ENCODE data around the gene CD44. TPM values are rescaled to one million over a fixed set of nuclear protein-coding genes. Genes with fewer than 3 reads are reported as not detected.

The CD44 gene
- polyA plus RNA-seq, 1 donor: 31.1 TPM

GRCh38 chr11:35259529-35259928 is 120.6 kb downstream of the CD44 start:
- no CpG with 5 or more reads among the region's 2 CpGs for WGBS (ENCODE audit: insufficient coverage, low lambda C conversion rate)
- Histone ChIP-seq H3K27ac (ENCODE audit: low read length) (no peak overlapping the region), H3K27me3 (ENCODE audit: control insufficient read depth, insufficient read depth, low read length) (peaks cover 17% of the 10 kb centered on the region), H3K36me3 (ENCODE audit: control insufficient read depth, insufficient read depth, low read length) (no peaks in the 10 kb centered on the region), H3K9me3 (ENCODE audit: control insufficient read depth, low read depth, low read length) (no peaks in the 10 kb centered on the region), H3K4me1 (ENCODE audit: control insufficient read depth, insufficient read depth, low read length) (no peaks in the 10 kb centered on the region), H3K4me3 (ENCODE audit: low read length) (no peak overlapping the region)
- no peak for DNase-seq

- WGBS (ENCODE audit: insufficient coverage, low lambda C conversion rate): 80% methylated on average over 4 of the region's 10 CpGs
These were observed 121.5 kb downstream of the CD44 start for GRCh38 chr11:35260342-35260985.

GRCh38 chr11:35261197-35261596 is 122.2 kb downstream of the CD44 start:
- WGBS (ENCODE audit: insufficient coverage, low lambda C conversion rate): no CpG with 5 or more reads among the region's 1 CpG
- DNase-seq: no peak
- H3K27ac ChIP-seq (ENCODE audit: low read length): no peak overlapping the region

More at GRCh38 chr11:35260342-35260985, 121.5 kb downstream of the CD44 start:
- DNase-seq: peak in 1 of 2 donors; percentile 20
- H3K27ac ChIP-seq (ENCODE audit: low read length): no peak overlapping the region
- H3K9me3 ChIP-seq (ENCODE audit: control insufficient read depth, low read depth, low read length): no peaks in the 10 kb centered on the region
- H3K36me3 ChIP-seq (ENCODE audit: control insufficient read depth, insufficient read depth, low read length): no peaks in the 10 kb centered on the region
- no peak overlapping the region for H3K4me3 ChIP-seq (ENCODE audit: low read length)
- no peaks in the 10 kb centered on the region for H3K4me1 ChIP-seq (ENCODE audit: control insufficient read depth, insufficient read depth, low read length)
- H3K27me3 ChIP-seq (ENCODE audit: control insufficient read depth, insufficient read depth, low read length): peaks cover 11% of the 10 kb centered on the region

GRCh38 chr11:35262056-35262455 is 123.1 kb downstream of the CD44 start:
- Histone ChIP-seq H3K4me3 (ENCODE audit: low read length) (no peak overlapping the region), H3K9me3 (ENCODE audit: control insufficient read depth, low read depth, low read length) (no peaks in the 10 kb centered on the region), H3K36me3 (ENCODE audit: control insufficient read depth, insufficient read depth, low read length) (no peaks in the 10 kb centered on the region), H3K4me1 (ENCODE audit: control insufficient read depth, insufficient read depth, low read length) (no peaks in the 10 kb centered on the region), H3K27me3 (ENCODE audit: control insufficient read depth, insufficient read depth, low read length) (peaks cover 11% of the 10 kb centered on the region), H3K27ac (ENCODE audit: low read length) (no peak overlapping the region)
- WGBS (ENCODE audit: insufficient coverage, low lambda C conversion rate): 100% methylated on average over 1 of the region's 3 CpGs
- DNase-seq: no peak

More at GRCh38 chr11:35261197-35261596, 122.2 kb downstream of the CD44 start:
- Histone ChIP-seq H3K36me3 (ENCODE audit: control insufficient read depth, insufficient read depth, low read length) (no peaks in the 10 kb centered on the region), H3K4me1 (ENCODE audit: control insufficient read depth, insufficient read depth, low read length) (no peaks in the 10 kb centered on the region), H3K4me3 (ENCODE audit: low read length) (no peak overlapping the region), H3K27me3 (ENCODE audit: control insufficient read depth, insufficient read depth, low read length) (peaks cover 11% of the 10 kb centered on the region), H3K9me3 (ENCODE audit: control insufficient read depth, low read depth, low read length) (no peaks in the 10 kb centered on the region)

- Histone ChIP-seq H3K27me3 (ENCODE audit: control insufficient read depth, insufficient read depth, low read length) (peaks cover 11% of the 10 kb centered on the region), H3K4me1 (ENCODE audit: control insufficient read depth, insufficient read depth, low read length) (no peaks in the 10 kb centered on the region), H3K27ac (ENCODE audit: low read length) (no peak overlapping the region), H3K4me3 (ENCODE audit: low read length) (no peak overlapping the region), H3K36me3 (ENCODE audit: control insufficient read depth, insufficient read depth, low read length) (no peaks in the 10 kb centered on the region), H3K9me3 (ENCODE audit: control insufficient read depth, low read depth, low read length) (no peaks in the 10 kb centered on the region)
- DNase-seq: no peak
These were observed 123.8 kb downstream of the CD44 start for GRCh38 chr11:35262735-35263134.

- H3K9me3 ChIP-seq (ENCODE audit: control insufficient read depth, low read depth, low read length): no peaks in the 10 kb centered on the region
- peaks cover 6% of the 10 kb centered on the region for H3K27me3 ChIP-seq (ENCODE audit: control insufficient read depth, insufficient read depth, low read length)
- H3K36me3 ChIP-seq (ENCODE audit: control insufficient read depth, insufficient read depth, low read length): no peaks in the 10 kb centered on the region
- no CpG with 5 or more reads among the region's 3 CpGs for WGBS (ENCODE audit: insufficient coverage, low lambda C conversion rate)
- no peak for DNase-seq
- no peak overlapping the region for H3K27ac ChIP-seq (ENCODE audit: low read length)
- no peaks in the 10 kb centered on the region for H3K4me1 ChIP-seq (ENCODE audit: control insufficient read depth, insufficient read depth, low read length)
- no peak overlapping the region for H3K4me3 ChIP-seq (ENCODE audit: low read length)
These were observed 126.9 kb downstream of the CD44 start for GRCh38 chr11:35265755-35266454.

- H3K4me3 ChIP-seq (ENCODE audit: low read length): no peak overlapping the region
- H3K27ac ChIP-seq (ENCODE audit: low read length): no peak overlapping the region
- no peaks in the 10 kb centered on the region for H3K27me3 ChIP-seq (ENCODE audit: control insufficient read depth, insufficient read depth, low read length)
- DNase-seq: no peak
- H3K4me1 ChIP-seq (ENCODE audit: control insufficient read depth, insufficient read depth, low read length): no peaks in the 10 kb centered on the region
- H3K9me3 ChIP-seq (ENCODE audit: control insufficient read depth, low read depth, low read length): no peaks in the 10 kb centered on the region
- no CpG with 5 or more reads among the region's 2 CpGs for WGBS (ENCODE audit: insufficient coverage, low lambda C conversion rate)
- no peaks in the 10 kb centered on the region for H3K36me3 ChIP-seq (ENCODE audit: control insufficient read depth, insufficient read depth, low read length)
These were observed 128.5 kb downstream of the CD44 start for GRCh38 chr11:35267504-35267903.

GRCh38 chr11:35270342-35270741 is 131.4 kb downstream of the CD44 start:
- Histone ChIP-seq H3K27me3 (ENCODE audit: control insufficient read depth, insufficient read depth, low read length) (peaks cover 7% of the 10 kb centered on the region), H3K4me1 (ENCODE audit: control insufficient read depth, insufficient read depth, low read length) (no peaks in the 10 kb centered on the region), H3K4me3 (ENCODE audit: low read length) (no peak overlapping the region), H3K36me3 (ENCODE audit: control insufficient read depth, insufficient read depth, low read length) (no peaks in the 10 kb centered on the region), H3K27ac (ENCODE audit: low read length) (no peak overlapping the region), H3K9me3 (ENCODE audit: control insufficient read depth, low read depth, low read length) (no peaks in the 10 kb centered on the region)
- no peak for DNase-seq
- WGBS (ENCODE audit: insufficient coverage, low lambda C conversion rate): no CpG with 5 or more reads among the region's 1 CpG

- 100% methylated on average over 1 of the region's 3 CpGs for WGBS (ENCODE audit: insufficient coverage, low lambda C conversion rate)
- no peak for DNase-seq
- H3K4me1 ChIP-seq (ENCODE audit: control insufficient read depth, insufficient read depth, low read length): no peaks in the 10 kb centered on the region
- H3K27me3 ChIP-seq (ENCODE audit: control insufficient read depth, insufficient read depth, low read length): peaks cover 12% of the 10 kb centered on the region
- no peak overlapping the region for H3K27ac ChIP-seq (ENCODE audit: low read length)
- no peak overlapping the region for H3K4me3 ChIP-seq (ENCODE audit: low read length)
- no peaks in the 10 kb centered on the region for H3K36me3 ChIP-seq (ENCODE audit: control insufficient read depth, insufficient read depth, low read length)
- H3K9me3 ChIP-seq (ENCODE audit: control insufficient read depth, low read depth, low read length): no peaks in the 10 kb centered on the region
These were observed 132.1 kb downstream of the CD44 start for GRCh38 chr11:35271031-35271430.

- Histone ChIP-seq H3K9me3 (ENCODE audit: control insufficient read depth, low read depth, low read length) (no peaks in the 10 kb centered on the region), H3K4me3 (ENCODE audit: low read length) (no peak overlapping the region), H3K36me3 (ENCODE audit: control insufficient read depth, insufficient read depth, low read length) (no peaks in the 10 kb centered on the region), H3K4me1 (ENCODE audit: control insufficient read depth, insufficient read depth, low read length) (no peaks in the 10 kb centered on the region), H3K27ac (ENCODE audit: low read length) (no peak overlapping the region), H3K27me3 (ENCODE audit: control insufficient read depth, insufficient read depth, low read length) (peaks cover 12% of the 10 kb centered on the region)
- no CpG with 5 or more reads among the region's 5 CpGs for WGBS (ENCODE audit: insufficient coverage, low lambda C conversion rate)
- no peak for DNase-seq
These were observed 133.5 kb downstream of the CD44 start for GRCh38 chr11:35272391-35272902.
